ENCODE measurements around the gene SYT1. TPM values are rescaled to one million over a fixed set of nuclear protein-coding genes. Genes with fewer than 3 reads are reported as not detected.

Gene SYT1
- total and polyA plus RNA-seq, 2 donors (not counting 1 experiment from before 2014, with no cell fraction given) = 0.90 to 2.1 TPM

- TF ChIP-seq, protein P1, sequence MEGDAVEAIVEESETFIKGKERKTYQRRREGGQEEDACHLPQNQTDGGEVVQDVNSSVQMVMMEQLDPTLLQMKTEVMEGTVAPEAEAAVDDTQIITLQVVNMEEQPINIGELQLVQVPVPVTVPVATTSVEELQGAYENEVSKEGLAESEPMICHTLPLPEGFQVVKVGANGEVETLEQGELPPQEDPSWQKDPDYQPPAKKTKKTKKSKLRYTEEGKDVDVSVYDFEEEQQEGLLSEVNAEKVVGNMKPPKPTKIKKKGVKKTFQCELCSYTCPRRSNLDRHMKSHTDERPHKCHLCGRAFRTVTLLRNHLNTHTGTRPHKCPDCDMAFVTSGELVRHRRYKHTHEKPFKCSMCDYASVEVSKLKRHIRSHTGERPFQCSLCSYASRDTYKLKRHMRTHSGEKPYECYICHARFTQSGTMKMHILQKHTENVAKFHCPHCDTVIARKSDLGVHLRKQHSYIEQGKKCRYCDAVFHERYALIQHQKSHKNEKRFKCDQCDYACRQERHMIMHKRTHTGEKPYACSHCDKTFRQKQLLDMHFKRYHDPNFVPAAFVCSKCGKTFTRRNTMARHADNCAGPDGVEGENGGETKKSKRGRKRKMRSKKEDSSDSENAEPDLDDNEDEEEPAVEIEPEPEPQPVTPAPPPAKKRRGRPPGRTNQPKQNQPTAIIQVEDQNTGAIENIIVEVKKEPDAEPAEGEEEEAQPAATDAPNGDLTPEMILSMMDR (conservative IDR thresholded peaks at IDR 0.05 in 1 of 2, IDR thresholded peaks at IDR 0.05 in 1 of 2; ENCODE audit: low read depth in 1 of 2, low read length in 2 of 2) = no peak
- no peak for TF ChIP-seq EZH2 (IDR thresholded peaks at IDR 0.05; ENCODE audit: low read length, missing control alignments)
- no peaks in the 10 kb centered on the region for H3K36me3 ChIP-seq (ENCODE audit: control insufficient read depth, insufficient read depth, low read length)
- H2AFZ ChIP-seq (ENCODE audit: low read length) = no peak overlapping the region
- no peaks in the 10 kb centered on the region for H3K9me3 ChIP-seq (ENCODE audit: control insufficient read depth, insufficient read depth, low read depth, low read length)
- H4K20me1 ChIP-seq (ENCODE audit: control insufficient read depth, extremely low read depth, insufficient read depth, low read length) = no peaks in the 10 kb centered on the region
- H3K4me1 ChIP-seq (ENCODE audit: control insufficient read depth, extremely low read depth, insufficient read depth, low read length) = no peaks in the 10 kb centered on the region
- no peak overlapping the region for H3K4me2 ChIP-seq (ENCODE audit: extremely low read depth, insufficient read depth, low read length)
- no peak overlapping the region for H3K9ac ChIP-seq (ENCODE audit: insufficient read depth, low read length)
- no peaks in the 10 kb centered on the region for H3K27me3 ChIP-seq (ENCODE audit: control insufficient read depth, insufficient read depth, low read length)
- H3K27ac ChIP-seq (ENCODE audit: insufficient read depth, low read length) = no peak overlapping the region
- no peaks in the 10 kb centered on the region for H3K79me2 ChIP-seq (ENCODE audit: control insufficient read depth, insufficient read depth, low read length)
- DNase-seq (ENCODE audit: low read depth in 2 of 2) = no peak
- H3K4me3 ChIP-seq (replicated peaks in 1 of 4; ENCODE audit: control extremely low read depth in 1 of 4, insufficient read depth in 1 of 4, low read depth in 3 of 4, low read length in 4 of 4) = no peak overlapping the region
Observed at GRCh38 chr12:79381248-79382208, 517.0 kb downstream of the SYT1 start.

DNA sequence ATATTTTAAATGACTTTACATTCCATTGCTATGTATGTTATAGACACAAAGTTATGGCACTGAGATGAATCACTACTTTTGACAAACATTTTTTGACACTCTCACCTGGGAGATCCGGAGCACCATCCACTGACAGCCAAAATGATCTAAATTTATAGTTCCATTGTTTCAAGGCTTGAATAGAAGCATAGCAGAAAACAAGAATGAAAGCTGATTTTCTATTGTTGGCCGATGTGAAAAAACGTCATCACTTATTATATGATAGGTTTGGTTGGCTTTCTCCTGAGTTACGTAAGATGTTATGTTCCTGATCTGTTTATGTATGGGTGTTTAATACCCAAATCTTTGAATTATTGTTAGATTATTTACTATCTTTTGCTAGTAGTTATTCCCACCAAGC is 520.0 kb downstream of the SYT1 start:
- Histone ChIP-seq H3K9me3 (ENCODE audit: control insufficient read depth, insufficient read depth, low read depth, low read length) (no peaks in the 10 kb centered on the region), H3K79me2 (ENCODE audit: control insufficient read depth, insufficient read depth, low read length) (no peaks in the 10 kb centered on the region), H2AFZ (ENCODE audit: low read length) (no peak overlapping the region), H3K27ac (ENCODE audit: insufficient read depth, low read length) (no peak overlapping the region), H3K9ac (ENCODE audit: insufficient read depth, low read length) (no peak overlapping the region), H3K36me3 (ENCODE audit: control insufficient read depth, insufficient read depth, low read length) (no peaks in the 10 kb centered on the region), H3K4me3 (replicated peaks in 1 of 4; ENCODE audit: control extremely low read depth in 1 of 4, insufficient read depth in 1 of 4, low read depth in 3 of 4, low read length in 4 of 4) (no peak overlapping the region), H3K4me1 (ENCODE audit: control insufficient read depth, extremely low read depth, insufficient read depth, low read length) (no peaks in the 10 kb centered on the region), H3K27me3 (ENCODE audit: control insufficient read depth, insufficient read depth, low read length) (no peaks in the 10 kb centered on the region), H4K20me1 (ENCODE audit: control insufficient read depth, extremely low read depth, insufficient read depth, low read length) (no peaks in the 10 kb centered on the region), H3K4me2 (ENCODE audit: extremely low read depth, insufficient read depth, low read length) (no peak overlapping the region)
- no peak for DNase-seq (ENCODE audit: low read depth in 2 of 2)
- no peak for TF ChIP-seq EZH2 (IDR thresholded peaks at IDR 0.05; ENCODE audit: low read length, missing control alignments)

- H4K20me1 ChIP-seq (ENCODE audit: control insufficient read depth, extremely low read depth, insufficient read depth, low read length) = no peaks in the 10 kb centered on the region
- H3K4me1 ChIP-seq (ENCODE audit: control insufficient read depth, extremely low read depth, insufficient read depth, low read length) = no peaks in the 10 kb centered on the region
- no peaks in the 10 kb centered on the region for H3K27me3 ChIP-seq (ENCODE audit: control insufficient read depth, insufficient read depth, low read length)
- H3K9me3 ChIP-seq (ENCODE audit: control insufficient read depth, insufficient read depth, low read depth, low read length) = no peaks in the 10 kb centered on the region
- no peak overlapping the region for H3K4me3 ChIP-seq (replicated peaks in 1 of 4; ENCODE audit: control extremely low read depth in 1 of 4, insufficient read depth in 1 of 4, low read depth in 3 of 4, low read length in 4 of 4)
- TF ChIP-seq, protein P1 (conservative IDR thresholded peaks at IDR 0.05 in 1 of 2, IDR thresholded peaks at IDR 0.05 in 1 of 2; ENCODE audit: low read depth in 1 of 2, low read length in 2 of 2) = no peak
- no peak for TF ChIP-seq EZH2 (IDR thresholded peaks at IDR 0.05; ENCODE audit: low read length, missing control alignments)
- H3K79me2 ChIP-seq (ENCODE audit: control insufficient read depth, insufficient read depth, low read length) = no peaks in the 10 kb centered on the region
- no peak overlapping the region for H3K4me2 ChIP-seq (ENCODE audit: extremely low read depth, insufficient read depth, low read length)
- DNase-seq (ENCODE audit: low read depth in 2 of 2) = no peak
- no peaks in the 10 kb centered on the region for H3K36me3 ChIP-seq (ENCODE audit: control insufficient read depth, insufficient read depth, low read length)
- no peak overlapping the region for H3K9ac ChIP-seq (ENCODE audit: insufficient read depth, low read length)
- H2AFZ ChIP-seq (ENCODE audit: low read length) = no peak overlapping the region
- no peak overlapping the region for H3K27ac ChIP-seq (ENCODE audit: insufficient read depth, low read length)
Observed at GRCh38 chr12:79388011-79388410, 523.4 kb downstream of the SYT1 start.
